C4-2B (cell line): Measurements from ENCODE around the gene RPTOR.

Experiments used
- H3K27ac ChIP-seq: fragments of 450-650 bp; 2 replicates; pipeline ENCODE4 v1.5.1; 2017
- CTCF ChIP-seq: fragments of 450-650 bp; conservative IDR thresholded peaks from 2 replicates; pipeline ENCODE4 v1.5.1; 2017; ENCODE audit warnings: mild to moderate bottlenecking
- ZFX ChIP-seq: fragments of 450-650 bp; IDR thresholded peaks from 2 replicates; pipeline ENCODE4 v1.6.1; 2017

RPTOR gene

GRCh38 chr17:80594431-80595269, 50.0 kb downstream of the RPTOR start:
- TF ChIP-seq ZFX (no peak), CTCF (no peak)
- H3K27ac ChIP-seq = no peak overlapping the region

- no peak overlapping the region for H3K27ac ChIP-seq
- TF ChIP-seq CTCF (no peak), ZFX (no peak)
Measured at GRCh38 chr17:80596760-80597608, 52.3 kb downstream of the RPTOR start.

DNA sequence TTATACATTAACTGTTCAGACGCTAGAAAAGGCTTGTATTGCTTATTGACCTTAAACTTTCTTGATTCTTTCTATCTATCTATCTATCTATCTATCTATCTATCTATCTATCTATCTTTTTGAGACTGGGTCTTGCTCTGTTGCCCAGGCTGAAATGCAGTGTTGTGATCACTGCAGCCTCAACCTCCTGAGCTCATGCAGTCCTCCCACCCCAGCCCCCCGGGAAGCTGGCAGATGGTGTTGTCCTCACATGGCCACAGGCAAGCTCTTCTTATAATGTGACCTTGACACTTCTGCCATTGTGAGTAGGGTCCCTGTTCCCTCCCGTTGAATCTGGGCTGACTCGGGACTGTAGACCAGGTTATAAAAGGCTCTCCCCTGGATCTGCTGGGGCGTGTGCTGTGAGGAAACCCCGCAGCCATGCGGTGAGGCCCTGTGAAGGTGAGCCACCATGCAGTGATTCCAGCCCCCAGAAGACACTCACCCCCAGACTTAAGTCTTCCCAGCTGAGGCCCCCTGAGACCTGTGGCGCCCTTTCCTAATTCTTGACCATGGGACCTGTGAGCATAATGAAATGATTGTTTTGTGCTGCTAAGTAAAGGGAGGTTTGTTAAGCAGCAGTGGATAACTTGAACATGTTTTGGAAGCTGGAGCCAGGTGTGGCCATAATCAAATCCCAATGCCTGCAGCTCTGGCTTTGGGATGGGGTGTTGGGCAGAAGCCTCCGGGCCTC, 54.3 kb downstream of the RPTOR start:
- TF ChIP-seq ZFX (no peak), CTCF (no peak)
- no peak overlapping the region for H3K27ac ChIP-seq

DNA sequence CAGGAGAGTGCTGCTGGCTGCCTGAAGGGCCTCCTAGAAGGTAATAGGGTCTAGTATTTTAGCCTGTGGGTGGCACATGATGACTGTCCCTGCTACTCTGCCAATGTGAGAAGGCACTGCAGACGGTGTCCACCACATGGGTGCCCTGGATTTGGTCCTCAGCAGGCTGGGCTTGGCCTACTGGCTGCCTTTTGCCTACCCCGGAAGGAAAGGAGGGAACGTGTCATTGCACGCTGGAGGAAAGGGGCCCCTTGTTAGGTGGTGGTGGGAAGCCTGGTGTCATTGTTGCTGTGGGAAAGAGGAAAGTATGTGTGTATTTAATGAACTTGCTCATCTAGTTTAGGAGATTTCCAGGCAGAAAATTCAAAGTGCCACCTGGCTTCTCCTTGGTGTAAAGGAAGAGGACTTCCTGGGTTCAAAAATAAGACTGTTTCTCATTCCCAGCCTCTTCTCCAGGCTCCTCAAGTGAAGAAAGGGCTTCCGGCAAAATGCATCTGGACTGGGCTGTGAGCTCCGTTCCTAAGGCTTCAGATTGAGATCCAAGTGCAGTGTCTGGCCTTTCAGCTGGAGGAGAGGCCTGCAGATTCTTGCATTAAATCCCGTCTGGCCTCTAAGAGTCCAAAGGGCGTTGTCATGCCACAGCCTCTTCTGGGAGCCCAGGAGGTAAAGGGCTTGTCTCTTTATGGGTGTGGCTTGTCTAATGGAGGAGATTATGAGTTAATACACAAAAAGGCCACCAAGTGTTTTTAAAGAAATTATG, 55.1 kb downstream of the RPTOR start:
- no peak overlapping the region for H3K27ac ChIP-seq
- TF ChIP-seq ZFX (no peak), CTCF (no peak)

DNA sequence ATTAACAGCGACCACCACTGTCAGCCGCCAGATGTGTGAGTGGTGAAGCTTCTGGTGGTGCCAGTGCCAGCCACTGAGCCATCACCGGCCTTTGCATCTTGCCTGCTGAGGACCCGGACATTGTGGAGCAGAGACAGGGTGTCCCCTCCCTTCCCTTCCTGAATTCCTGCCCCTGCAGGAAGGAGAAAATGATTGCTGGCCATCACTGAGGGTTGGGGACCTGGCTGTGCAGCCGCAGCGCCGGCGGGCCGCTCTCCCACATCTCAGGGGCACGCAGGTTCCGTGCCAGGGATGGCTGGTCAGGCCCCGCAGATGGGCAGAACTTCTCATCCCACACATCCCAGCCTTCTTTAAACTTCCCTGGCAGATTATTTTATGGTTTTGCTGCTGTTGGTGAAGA, 56.5 kb downstream of the RPTOR start:
- H3K27ac ChIP-seq = no peak overlapping the region
- no peak for TF ChIP-seq CTCF
- no peak for TF ChIP-seq ZFX

- no peak for TF ChIP-seq CTCF
- TF ChIP-seq ZFX = no peak
Measured at GRCh38 chr17:80603396-80603795, 58.8 kb downstream of the RPTOR start.

More at GRCh38 chr17:80603396-80603795, 58.8 kb downstream of the RPTOR start:
- no peak overlapping the region for H3K27ac ChIP-seq
